OCI-LY1 (cell line): ENCODE measurements around the gene TBX21.

Experiments
- H2AFZ ChIP-seq: fragments of 200-600 bp; sonication (generic), shearing (Covaris generic); 2 replicates; pipeline ENCODE4 v1.6.0; 2014; ENCODE audit warnings: antibody characterized with exemption, mild to moderate bottlenecking, low read length
- H3F3A ChIP-seq: fragments of 200-600 bp; sonication (generic), shearing (Covaris generic); 2 replicates; pipeline ENCODE4 v1.6.0; 2014; ENCODE audit warnings: mild to moderate bottlenecking, antibody characterized with exemption, low read length, moderate library complexity; ENCODE audit not compliant: insufficient read depth
- H3K27ac ChIP-seq: fragments of 200-600 bp; sonication (generic); 2 replicates; pipeline ENCODE4 v1.5.1; 2014; ENCODE audit warnings: low read length, mixed run types, mild to moderate bottlenecking, low read depth; ENCODE audit not compliant: poor library complexity, severe bottlenecking
- H3K27me3 ChIP-seq: fragments of 200-600 bp; sonication (generic); 2 replicates; pipeline ENCODE4 v1.6.0; 2014; ENCODE audit warnings: antibody characterized with exemption, mild to moderate bottlenecking, low read length, moderate library complexity; ENCODE audit not compliant: insufficient read depth
- H3K36me3 ChIP-seq: fragments of 200-600 bp; sonication (generic); 2 replicates; pipeline ENCODE4 v1.6.1; 2014; ENCODE audit warnings: mild to moderate bottlenecking, antibody characterized with exemption, low read length, moderate library complexity, mixed read lengths; ENCODE audit not compliant: insufficient read depth
- H3K4me1 ChIP-seq: fragments of 200-600 bp; sonication (generic); 2 replicates; pipeline ENCODE4 v1.5.1; 2014; ENCODE audit warnings: mild to moderate bottlenecking, low read length, moderate library complexity; ENCODE audit not compliant: insufficient read depth, severe bottlenecking
- H3K4me2 ChIP-seq: fragments of 200-600 bp; sonication (generic), shearing (Covaris generic); 2 replicates; pipeline ENCODE4 v1.6.1; 2014; ENCODE audit warnings: low read length
- H3K4me3 ChIP-seq: fragments of 200-600 bp; sonication (generic); 2 replicates; pipeline ENCODE4 v1.5.1; 2014; ENCODE audit warnings: low read length, low read depth, mild to moderate bottlenecking, mixed read lengths; ENCODE audit not compliant: poor library complexity, severe bottlenecking
- H3K79me2 ChIP-seq: fragments of 200-600 bp; shearing (Covaris generic); 2 replicates; pipeline ENCODE4 v1.6.1; 2016; ENCODE audit warnings: mixed run types, low read length, mixed read lengths; ENCODE audit not compliant: insufficient read depth
- H3K9ac ChIP-seq: fragments of 200-600 bp; sonication (generic), shearing (Covaris generic); 2 replicates; pipeline ENCODE4 v1.6.1; 2014; ENCODE audit warnings: mild to moderate bottlenecking, low read length, mixed read lengths
- H3K9me2 ChIP-seq: fragments of 200-600 bp; sonication (generic), shearing (Covaris generic); 2 replicates; pipeline ENCODE4 v1.6.1; 2014; ENCODE audit warnings: low read depth, mild to moderate bottlenecking, low read length, mixed read lengths
- H3K9me3 ChIP-seq: fragments of 200-600 bp; shearing (Covaris generic); 2 replicates; pipeline ENCODE4 v1.6.1; 2014; ENCODE audit warnings: low read length, mixed read lengths
- H4K20me1 ChIP-seq: fragments of 200-600 bp; sonication (generic), shearing (Covaris generic); 2 replicates; pipeline ENCODE4 v1.6.0; 2016; ENCODE audit warnings: mild to moderate bottlenecking, low read length; ENCODE audit not compliant: insufficient read depth
- EZH2 ChIP-seq: fragments of 200-600 bp; sonication (generic), shearing (Covaris generic); IDR thresholded peaks from 2 replicates; pipeline ENCODE4 v1.8.0; 2017; ENCODE audit warnings: borderline replicate concordance, mixed run types, mild to moderate bottlenecking, antibody characterized with exemption, low read length, moderate library complexity, mixed read lengths
- TF ChIP-seq, protein P1 (sequence below): fragments of 200-600 bp; sonication (generic), shearing (Covaris generic); IDR thresholded peaks from 2 replicates; pipeline ENCODE4 v1.5.1; 2017; ENCODE audit warnings: mild to moderate bottlenecking, antibody characterized with exemption, low read length, moderate library complexity, mixed read lengths

TBX21 gene

DNA sequence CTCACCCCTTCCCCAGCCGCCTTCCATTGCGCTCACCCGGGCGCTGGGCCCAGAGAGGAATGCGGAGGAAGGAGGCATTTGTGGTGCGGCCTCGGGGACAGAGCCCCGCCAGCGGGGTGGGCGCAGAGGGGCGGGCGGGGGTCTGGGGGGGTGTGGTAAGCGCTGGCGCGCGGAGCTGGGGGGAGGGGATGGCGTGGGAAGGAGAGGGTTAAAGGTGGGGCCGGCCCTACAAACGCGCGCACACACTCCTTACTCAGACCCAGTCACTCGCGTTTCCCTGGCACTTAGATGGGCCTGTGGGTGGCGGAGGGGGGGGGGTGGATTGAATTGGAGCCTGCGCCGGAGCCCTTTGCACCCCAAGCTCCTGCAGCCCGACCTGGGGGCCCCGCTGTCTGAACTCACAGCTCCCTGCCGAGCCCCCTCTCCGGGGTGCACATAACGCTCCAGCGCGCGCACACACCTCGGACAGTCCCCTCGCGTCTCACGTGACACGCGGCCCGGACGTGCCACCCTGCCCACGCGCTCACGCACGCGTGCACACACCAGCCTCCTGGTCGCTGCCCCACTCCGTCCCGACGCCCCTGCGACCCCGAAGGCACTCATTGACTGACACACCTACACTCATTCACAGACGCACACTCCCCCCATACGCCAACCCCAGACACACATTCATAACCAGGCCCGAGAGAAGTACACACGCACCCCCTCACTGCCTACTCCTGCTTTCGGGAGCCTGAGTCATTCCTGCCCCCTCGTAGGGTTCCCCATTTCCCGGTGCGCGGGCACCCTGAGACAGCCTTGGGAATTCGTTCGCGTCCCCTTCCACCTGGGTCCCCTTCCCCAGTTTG, 38.2 kb upstream of the TBX21 start:
- Histone ChIP-seq H3K36me3 (peaks cover 10% of the 10 kb centered on the region; the same call in 1 of the 2 replicates), H3K9ac (peak overlapping the region; percentile 75), H3K27ac (peak overlapping the region; percentile 60), H4K20me1 (no peaks in the 10 kb centered on the region), H3K4me2 (peak overlapping the region; percentile 98), H3K27me3 (no peaks in the 10 kb centered on the region), H3F3A (peaks cover 3% of the 10 kb centered on the region; the same call in 1 of the 2 replicates), H3K9me2 (no peaks in the 10 kb centered on the region), H3K4me1 (peaks cover 40% of the 10 kb centered on the region), H3K4me3 (peak overlapping the region; percentile 61), H3K79me2 (no peaks in the 10 kb centered on the region), H3K9me3 (no peaks in the 10 kb centered on the region), H2AFZ (no peak overlapping the region)
- TF ChIP-seq EZH2, result no peak
- TF ChIP-seq, protein P1, sequence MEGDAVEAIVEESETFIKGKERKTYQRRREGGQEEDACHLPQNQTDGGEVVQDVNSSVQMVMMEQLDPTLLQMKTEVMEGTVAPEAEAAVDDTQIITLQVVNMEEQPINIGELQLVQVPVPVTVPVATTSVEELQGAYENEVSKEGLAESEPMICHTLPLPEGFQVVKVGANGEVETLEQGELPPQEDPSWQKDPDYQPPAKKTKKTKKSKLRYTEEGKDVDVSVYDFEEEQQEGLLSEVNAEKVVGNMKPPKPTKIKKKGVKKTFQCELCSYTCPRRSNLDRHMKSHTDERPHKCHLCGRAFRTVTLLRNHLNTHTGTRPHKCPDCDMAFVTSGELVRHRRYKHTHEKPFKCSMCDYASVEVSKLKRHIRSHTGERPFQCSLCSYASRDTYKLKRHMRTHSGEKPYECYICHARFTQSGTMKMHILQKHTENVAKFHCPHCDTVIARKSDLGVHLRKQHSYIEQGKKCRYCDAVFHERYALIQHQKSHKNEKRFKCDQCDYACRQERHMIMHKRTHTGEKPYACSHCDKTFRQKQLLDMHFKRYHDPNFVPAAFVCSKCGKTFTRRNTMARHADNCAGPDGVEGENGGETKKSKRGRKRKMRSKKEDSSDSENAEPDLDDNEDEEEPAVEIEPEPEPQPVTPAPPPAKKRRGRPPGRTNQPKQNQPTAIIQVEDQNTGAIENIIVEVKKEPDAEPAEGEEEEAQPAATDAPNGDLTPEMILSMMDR, result no peak

- Histone ChIP-seq H3K9me3 (no peaks in the 10 kb centered on the region), H2AFZ (no peak overlapping the region), H3K27ac (peak overlapping the region; percentile 60), H3K79me2 (no peaks in the 10 kb centered on the region), H3K4me2 (peak overlapping the region; percentile 98), H3K4me3 (peak overlapping the region; percentile 61), H3K9me2 (no peaks in the 10 kb centered on the region), H3F3A (peaks cover 3% of the 10 kb centered on the region; the same call in 1 of the 2 replicates), H4K20me1 (no peaks in the 10 kb centered on the region), H3K36me3 (peaks cover 15% of the 10 kb centered on the region), H3K9ac (peak overlapping the region; percentile 75), H3K27me3 (no peaks in the 10 kb centered on the region), H3K4me1 (peaks cover 40% of the 10 kb centered on the region)
- no peak for TF ChIP-seq EZH2
- TF ChIP-seq, protein P1, result no peak
These were observed 37.3 kb upstream of the TBX21 start for GRCh38 chr17:47695429-47696376.

- TF ChIP-seq EZH2, result no peak
- TF ChIP-seq, protein P1, result no peak
- Histone ChIP-seq H3K9me2 (no peaks in the 10 kb centered on the region), H2AFZ (no peak overlapping the region), H3K4me3 (no peak overlapping the region), H3K4me1 (peaks cover 29% of the 10 kb centered on the region), H3K4me2 (no peak overlapping the region), H3F3A (no peaks in the 10 kb centered on the region), H3K27me3 (no peaks in the 10 kb centered on the region), H4K20me1 (no peaks in the 10 kb centered on the region), H3K9ac (no peak overlapping the region), H3K36me3 (peaks cover 23% of the 10 kb centered on the region), H3K79me2 (no peaks in the 10 kb centered on the region), H3K9me3 (no peaks in the 10 kb centered on the region), H3K27ac (no peak overlapping the region)
These were observed 36.1 kb upstream of the TBX21 start for GRCh38 chr17:47696717-47697642.
